Measurements from ENCODE around the gene NSD2. TPM values are rescaled to one million over a fixed set of nuclear protein-coding genes. Genes with fewer than 3 reads are reported as not detected.

Gene NSD2
- total RNA-seq, 1 experiment from 2014 or later: 128 TPM

DNA sequence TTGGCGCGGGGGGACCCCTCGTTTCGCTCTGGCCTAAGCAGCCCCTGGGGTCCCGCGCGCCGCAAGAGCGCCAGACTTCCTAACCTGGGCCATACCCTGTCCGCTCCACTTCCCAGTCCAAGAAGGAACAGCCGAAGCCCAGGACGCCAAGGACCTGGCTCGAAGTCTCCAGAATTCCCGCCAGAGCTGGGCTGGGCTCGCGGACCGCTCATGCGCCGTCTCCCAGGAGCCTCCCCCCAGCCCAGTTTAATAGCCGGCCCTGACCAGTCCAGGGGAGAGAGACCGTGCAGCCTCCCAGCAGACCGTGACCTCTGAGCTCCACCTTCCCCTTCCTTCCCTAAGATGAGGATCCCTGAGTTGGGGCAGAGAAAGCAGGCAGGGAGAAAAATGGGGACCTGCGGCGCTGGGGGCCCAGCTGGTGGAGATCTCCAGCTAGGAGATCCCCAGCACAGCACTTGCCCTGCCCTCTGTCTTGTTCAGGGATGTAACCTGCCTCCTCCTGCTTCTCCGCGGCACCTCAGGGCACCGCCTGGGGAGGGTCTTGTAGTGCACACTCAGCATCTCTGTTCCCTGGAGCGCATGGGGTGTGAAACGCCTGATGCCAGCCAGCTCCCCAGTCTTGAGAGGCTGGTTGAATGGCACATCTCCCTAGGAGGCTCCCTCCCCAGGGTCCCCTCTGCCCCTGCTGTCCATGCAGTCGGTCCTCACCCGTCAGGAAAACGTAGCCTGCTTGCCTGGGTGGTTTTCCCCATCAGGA is 14.1 kb upstream of the NSD2 start:
- TF ChIP-seq ZBTB43 (CRISPR knock-in tag; IDR thresholded peaks at IDR 0.05) (no peak), AR (CRISPR knock-in tag; IDR thresholded peaks at IDR 0.05) (no peak), ZNF416 (CRISPR knock-in tag; IDR thresholded peaks at IDR 0.05) (no peak), MYBL2 (CRISPR knock-in tag; IDR thresholded peaks at IDR 0.05) (no peak; the same call in 1 of the 2 replicates)
- TF ChIP-seq, protein P1, sequence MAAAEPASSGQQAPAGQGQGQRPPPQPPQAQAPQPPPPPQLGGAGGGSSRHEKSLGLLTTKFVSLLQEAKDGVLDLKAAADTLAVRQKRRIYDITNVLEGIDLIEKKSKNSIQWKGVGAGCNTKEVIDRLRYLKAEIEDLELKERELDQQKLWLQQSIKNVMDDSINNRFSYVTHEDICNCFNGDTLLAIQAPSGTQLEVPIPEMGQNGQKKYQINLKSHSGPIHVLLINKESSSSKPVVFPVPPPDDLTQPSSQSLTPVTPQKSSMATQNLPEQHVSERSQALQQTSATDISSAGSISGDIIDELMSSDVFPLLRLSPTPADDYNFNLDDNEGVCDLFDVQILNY (CRISPR knock-in tag; IDR thresholded peaks at IDR 0.05): no peak
- peak; percentile 42 for DNase-seq (ENCODE audit: low spot score)
- POLR2A ChIA-PET: no interaction called here
- ATAC-seq: no peak
- CTCF ChIA-PET: interaction anchor here (0.9 to 2.0 kb wide), 6 partner anchors 15 to 109 kb away, joined by 3 to 7 read pairs (median 3); no protein-coding TSS in a partner anchor
- peaks cover 15% of the 10 kb centered on the region for H3K4me1 Mint-ChIP-seq
- H3K9me3 Mint-ChIP-seq: no peaks in the 10 kb centered on the region
- H3K27me3 Mint-ChIP-seq (ENCODE audit: low read depth): peaks cover 57% of the 10 kb centered on the region
- no peaks in the 10 kb centered on the region for H3K36me3 Mint-ChIP-seq
- H3K4me3 Mint-ChIP-seq: peak overlapping the region; percentile 71
- H3K27ac Mint-ChIP-seq: no peak overlapping the region

DNA sequence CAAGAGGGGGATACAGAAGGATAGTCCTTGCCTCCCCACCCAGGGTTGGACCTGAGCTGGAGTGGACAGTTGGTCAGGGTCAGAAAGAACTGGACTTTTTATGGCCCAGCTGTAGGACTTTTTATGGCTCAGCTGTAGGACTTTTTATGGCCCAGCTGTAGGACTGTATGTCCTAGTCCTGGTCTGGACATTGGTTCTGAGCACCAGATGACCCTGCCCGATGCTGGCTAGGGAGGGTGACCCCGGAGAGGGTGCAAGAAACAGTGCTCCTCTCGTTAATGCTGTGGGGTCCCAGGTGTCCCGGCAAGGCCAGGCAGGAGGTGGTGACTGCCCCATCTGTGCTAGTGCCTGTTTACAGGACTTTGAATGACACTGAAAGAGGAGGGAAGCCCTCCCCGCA is 13.3 kb upstream of the NSD2 start:
- Mint-ChIP-seq H3K4me3 (no peak overlapping the region), H3K27ac (no peak overlapping the region), H3K4me1 (peaks cover 8% of the 10 kb centered on the region), H3K27me3 (ENCODE audit: low read depth) (peaks cover 65% of the 10 kb centered on the region), H3K9me3 (no peaks in the 10 kb centered on the region), H3K36me3 (no peaks in the 10 kb centered on the region)
- DNase-seq (ENCODE audit: low spot score): no peak
- ChIA-PET CTCF (interaction anchor here (2.0 kb wide), 1 partner anchor 53 kb away, joined by 7 read pairs; no protein-coding TSS in a partner anchor), POLR2A (no interaction called here)
- no peak for ATAC-seq
- no peak for TF ChIP-seq ZNF416 (CRISPR knock-in tag; IDR thresholded peaks at IDR 0.05)
- no peak for TF ChIP-seq USF2 (CRISPR knock-in tag; IDR thresholded peaks at IDR 0.05)
- no peak for TF ChIP-seq E2F1 (CRISPR knock-in tag; IDR thresholded peaks at IDR 0.05)
- no peak for TF ChIP-seq HMGXB4 (CRISPR knock-in tag; IDR thresholded peaks at IDR 0.05)
- no peak for TF ChIP-seq ZNF425 (CRISPR knock-in tag; conservative IDR thresholded peaks at IDR 0.05)
- TF ChIP-seq NR3C1 (CRISPR knock-in tag; conservative IDR thresholded peaks at IDR 0.05; ENCODE audit: low read depth): no peak
- TF ChIP-seq STAT6 (CRISPR knock-in tag; conservative IDR thresholded peaks at IDR 0.05; ENCODE audit: low read depth): no peak
- TF ChIP-seq CTCF (IDR thresholded peaks at IDR 0.05): no peak
- TF ChIP-seq ZNF232 (CRISPR knock-in tag; IDR thresholded peaks at IDR 0.05): no peak
- TF ChIP-seq NR1H2 (CRISPR knock-in tag; IDR thresholded peaks at IDR 0.05): no peak
- TF ChIP-seq ZNF317 (CRISPR knock-in tag; IDR thresholded peaks at IDR 0.05; ENCODE audit: borderline replicate concordance, low read depth): no peak
- TF ChIP-seq GRHL2 (CRISPR knock-in tag; IDR thresholded peaks at IDR 0.05; ENCODE audit: insufficient replicate concordance, severe bottlenecking): no peak
- no peak for TF ChIP-seq PRRX2 (CRISPR knock-in tag; IDR thresholded peaks at IDR 0.05)

Data from WTC11 (cell line).